ENCODE results near the gene FDPS.

DNA sequence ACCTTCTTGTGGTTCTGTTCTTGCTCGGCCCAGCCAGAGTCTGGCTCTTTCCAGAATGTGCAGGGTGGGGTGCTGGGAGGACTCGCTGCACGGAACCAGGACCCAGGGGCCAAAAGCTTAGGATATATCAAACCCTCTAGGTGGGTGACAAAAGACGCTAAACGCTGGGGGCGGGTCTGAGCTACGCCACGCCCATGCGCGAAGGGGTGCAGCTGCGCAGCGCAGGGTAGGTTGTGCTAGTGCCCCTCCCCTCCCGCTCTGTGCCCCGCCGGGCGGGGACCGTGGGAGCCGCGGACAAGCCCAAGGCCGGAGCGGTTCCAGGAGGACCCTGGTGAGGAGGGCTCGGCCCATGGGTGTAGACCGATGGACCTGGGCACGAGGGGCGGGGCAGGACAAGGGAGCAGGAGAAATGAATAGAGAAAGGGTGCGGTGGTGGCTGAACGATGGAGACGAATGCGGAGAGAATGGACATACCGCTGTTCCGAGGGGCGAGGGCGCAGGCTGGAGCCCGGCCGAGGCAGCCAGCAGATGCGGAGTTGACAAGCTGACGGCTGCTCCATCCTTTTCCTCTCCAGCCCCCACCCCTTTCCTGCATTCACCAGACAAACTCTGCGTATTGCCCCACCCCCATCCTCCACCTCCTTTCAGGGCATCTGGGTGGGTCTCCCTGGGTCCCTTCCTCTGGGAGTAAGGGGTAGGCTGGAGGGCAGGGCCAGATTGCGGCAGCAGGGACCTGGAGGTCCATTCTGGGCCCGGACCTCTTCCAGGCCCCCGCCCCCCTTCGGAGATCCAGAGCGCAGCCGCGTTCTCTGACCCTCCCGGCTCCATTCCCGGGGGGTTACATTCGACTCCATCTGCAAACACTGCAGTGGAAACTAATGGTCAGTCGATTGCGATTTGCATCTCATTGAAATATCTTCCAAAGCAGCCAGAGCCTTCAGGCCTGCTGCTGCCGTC, 12.3 kb downstream of the FDPS start, which contains the start of gene RUSC1:
- TF ChIP-seq, protein P1, sequence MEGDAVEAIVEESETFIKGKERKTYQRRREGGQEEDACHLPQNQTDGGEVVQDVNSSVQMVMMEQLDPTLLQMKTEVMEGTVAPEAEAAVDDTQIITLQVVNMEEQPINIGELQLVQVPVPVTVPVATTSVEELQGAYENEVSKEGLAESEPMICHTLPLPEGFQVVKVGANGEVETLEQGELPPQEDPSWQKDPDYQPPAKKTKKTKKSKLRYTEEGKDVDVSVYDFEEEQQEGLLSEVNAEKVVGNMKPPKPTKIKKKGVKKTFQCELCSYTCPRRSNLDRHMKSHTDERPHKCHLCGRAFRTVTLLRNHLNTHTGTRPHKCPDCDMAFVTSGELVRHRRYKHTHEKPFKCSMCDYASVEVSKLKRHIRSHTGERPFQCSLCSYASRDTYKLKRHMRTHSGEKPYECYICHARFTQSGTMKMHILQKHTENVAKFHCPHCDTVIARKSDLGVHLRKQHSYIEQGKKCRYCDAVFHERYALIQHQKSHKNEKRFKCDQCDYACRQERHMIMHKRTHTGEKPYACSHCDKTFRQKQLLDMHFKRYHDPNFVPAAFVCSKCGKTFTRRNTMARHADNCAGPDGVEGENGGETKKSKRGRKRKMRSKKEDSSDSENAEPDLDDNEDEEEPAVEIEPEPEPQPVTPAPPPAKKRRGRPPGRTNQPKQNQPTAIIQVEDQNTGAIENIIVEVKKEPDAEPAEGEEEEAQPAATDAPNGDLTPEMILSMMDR (conservative IDR thresholded peaks at IDR 0.05; ENCODE audit: low read depth, low read length): no peak
- TF ChIP-seq EZH2 (IDR thresholded peaks at IDR 0.05; ENCODE audit: borderline replicate concordance, low read depth, low read length, poor library complexity, severe bottlenecking): no peak
